ENCODE results near the gene MORN3.

GRCh38 chr12:121618659-121619233 is 50.7 kb downstream of the MORN3 start:
- TF ChIP-seq, protein P1, sequence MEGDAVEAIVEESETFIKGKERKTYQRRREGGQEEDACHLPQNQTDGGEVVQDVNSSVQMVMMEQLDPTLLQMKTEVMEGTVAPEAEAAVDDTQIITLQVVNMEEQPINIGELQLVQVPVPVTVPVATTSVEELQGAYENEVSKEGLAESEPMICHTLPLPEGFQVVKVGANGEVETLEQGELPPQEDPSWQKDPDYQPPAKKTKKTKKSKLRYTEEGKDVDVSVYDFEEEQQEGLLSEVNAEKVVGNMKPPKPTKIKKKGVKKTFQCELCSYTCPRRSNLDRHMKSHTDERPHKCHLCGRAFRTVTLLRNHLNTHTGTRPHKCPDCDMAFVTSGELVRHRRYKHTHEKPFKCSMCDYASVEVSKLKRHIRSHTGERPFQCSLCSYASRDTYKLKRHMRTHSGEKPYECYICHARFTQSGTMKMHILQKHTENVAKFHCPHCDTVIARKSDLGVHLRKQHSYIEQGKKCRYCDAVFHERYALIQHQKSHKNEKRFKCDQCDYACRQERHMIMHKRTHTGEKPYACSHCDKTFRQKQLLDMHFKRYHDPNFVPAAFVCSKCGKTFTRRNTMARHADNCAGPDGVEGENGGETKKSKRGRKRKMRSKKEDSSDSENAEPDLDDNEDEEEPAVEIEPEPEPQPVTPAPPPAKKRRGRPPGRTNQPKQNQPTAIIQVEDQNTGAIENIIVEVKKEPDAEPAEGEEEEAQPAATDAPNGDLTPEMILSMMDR (IDR thresholded peaks at IDR 0.05), result no peak
- TF ChIP-seq POLR2AphosphoS5 (IDR thresholded peaks at IDR 0.05), result no peak
